Measurements from ENCODE around the gene SERPINB11.
"Not testable (repeated sequence)": the region's sequence is repeated elsewhere in the genome, so short reads cannot be mapped to it uniquely, and the experiment has no call there.

Gene SERPINB11

GRCh38 chr18:63702660-63703059, at the start of gene SERPINB11:
TSS of gene SERPINB11 (plus strand) at chr18:63702960. CDS start at chr18:63710194, 7,234 bp downstream.
- DNase-seq = no peak

GRCh38 chr18:63658920-63659319, 43.8 kb upstream of the SERPINB11 start:
- DNase-seq = not testable (repeated sequence)

GRCh38 chr18:63661750-63662149, 41.0 kb upstream of the SERPINB11 start, which contains the start of gene SERPINB3:
TSS of gene SERPINB3 (minus strand) at chr18:63661893. CDS start at chr18:63661216, 677 bp downstream.
- DNase-seq = not testable (repeated sequence)

- DNase-seq = no peak
Measured at GRCh38 chr18:63664571-63664970, 38.2 kb upstream of the SERPINB11 start.

- no peak for DNase-seq
Measured at GRCh38 chr18:63676526-63677323, 26.0 kb upstream of the SERPINB11 start.

- no peak for DNase-seq
Measured at GRCh38 chr18:63677500-63678225, 25.1 kb upstream of the SERPINB11 start.

- DNase-seq = no peak
Measured at GRCh38 chr18:63679820-63680606, 22.7 kb upstream of the SERPINB11 start.

GRCh38 chr18:63681449-63682340, 21.1 kb upstream of the SERPINB11 start:
- DNase-seq = no peak

GRCh38 chr18:63683152-63683551, 19.6 kb upstream of the SERPINB11 start:
- DNase-seq = no peak

GRCh38 chr18:63683890-63684289, 18.9 kb upstream of the SERPINB11 start:
- no peak for DNase-seq

GRCh38 chr18:63684718-63685117, 18.0 kb upstream of the SERPINB11 start:
- no peak for DNase-seq

GRCh38 chr18:63686871-63687270, 15.9 kb upstream of the SERPINB11 start:
- no peak for DNase-seq

- no peak for DNase-seq
Measured at GRCh38 chr18:63689064-63689463, 13.7 kb upstream of the SERPINB11 start.

- no peak for DNase-seq
Measured at GRCh38 chr18:63697097-63697660, 5.6 kb upstream of the SERPINB11 start.

- DNase-seq = no peak
Measured at GRCh38 chr18:63700501-63700900, 2.3 kb upstream of the SERPINB11 start.

- no peak for DNase-seq
Measured at GRCh38 chr18:63701952-63702351, 808 bp upstream of the SERPINB11 start.

GRCh38 chr18:63705401-63705800, 2.6 kb downstream of the SERPINB11 start:
- DNase-seq = no peak

GRCh38 chr18:63707816-63708215, 5.1 kb downstream of the SERPINB11 start:
- DNase-seq = no peak

- no peak for DNase-seq
Measured at GRCh38 chr18:63708650-63709049, 5.9 kb downstream of the SERPINB11 start.

- no peak for DNase-seq
Measured at GRCh38 chr18:63725682-63726480, 23.1 kb downstream of the SERPINB11 start.

GRCh38 chr18:63730773-63731172, 28.0 kb downstream of the SERPINB11 start:
- no peak for DNase-seq

All from femur (tissue), 1 donor.